HCT116 (cell line): Measurements from ENCODE around the gene UNC45A. TPM values are rescaled to one million over a fixed set of nuclear protein-coding genes. Genes with fewer than 3 reads are reported as not detected.
"Not testable (repeated sequence)": the region's sequence is repeated elsewhere in the genome, so short reads cannot be mapped to it uniquely, and the experiment has no call there.

ENCODE experiments used
- ATAC-seq: fragments of 200-7000 bp; cut with Tn5 transposase; 2 replicates; pipeline ENCODE4 v1.9.1; 2020; ENCODE audit warnings: mild to moderate bottlenecking, moderate library complexity
- BruUV-seq: library from RNA; stranded (reverse); fragments of 400-500 nt; replicated peaks from 2 replicates; lab custom pipeline; 2021; lab: Mats Ljungman, UMichigan
- CTCF ChIA-PET: fragments of 300-600 bp; sonication (Branson Sonifier 250); formaldehyde crosslinking; loops from one replicate; lab custom pipeline; 2021; ENCODE audit warnings: antibody characterized with exemption; lab: Charles Lee
- POLR2A ChIA-PET: fragments of 300-600, 350-600 bp; sonication (Branson Sonifier 250); formaldehyde crosslinking; loops from one replicate; lab custom pipeline; 2021; ENCODE audit warnings: antibody characterized with exemption; lab: Charles Lee
- RAD21 ChIA-PET, 2 experiments: fragments of 300-600 bp; sonication (Branson Sonifier 250); formaldehyde crosslinking; loops; one replicate each; lab custom pipeline; 2023; ENCODE audit warnings: low total read pairs in 2 of 2; ENCODE audit not compliant: uncharacterized antibody in 2 of 2, unreplicated experiment in 2 of 2, low non-redundant PET in 1 of 2; lab: Charles Lee
- DNase-seq: peaks from one replicate; pipeline ENCODE4 v3.0.0-alpha.2; 2010; ENCODE audit warnings: low read depth, low spot score
- H2AFZ ChIP-seq: fragments of 200-600 bp; shearing (Covaris generic), sonication (generic); 2 replicates; pipeline ENCODE4 v1.6.1; 2017; ENCODE audit warnings: low read depth, mixed run types, mixed read lengths, antibody characterized with exemption, low read length; ENCODE audit not compliant: poor library complexity, severe bottlenecking
- H3K27ac ChIP-seq: 2 replicates; pipeline ENCODE4 v1.5.1; 2012; ENCODE audit warnings: low read depth, low read length
- H3K27me3 ChIP-seq: fragments of 200-600 bp; sonication (generic); 2 replicates; pipeline ENCODE4 v1.6.1; 2016; ENCODE audit warnings: mixed run types, low read length, mixed read lengths; ENCODE audit not compliant: insufficient read depth
- H3K36me3 ChIP-seq, 2 experiments: fragments of 200-500 bp in 1 of 2; fragments of 200-600 bp in 1 of 2; sonication (Bioruptor generic) in 1 of 2; sonication (generic) in 1 of 2; 2 replicates each; pipeline versions ENCODE4 v1.5.1 to v1.6.1; 2014 to 2016; ENCODE audit warnings: low read length in 2 of 2, inconsistent platforms in 1 of 2, mixed read lengths in 1 of 2, mixed run types in 1 of 2; ENCODE audit not compliant: insufficient read depth in 2 of 2, control insufficient read depth in 1 of 2
- H3K4me1 ChIP-seq, 2 experiments: fragments of 200-600 bp in 1 of 2; sonication (generic) in 1 of 2; 2 replicates each; pipeline versions ENCODE4 v1.5.1 to v1.6.1; 2012 to 2017; ENCODE audit warnings: low read length in 2 of 2, inconsistent platforms in 1 of 2, mild to moderate bottlenecking in 1 of 2, mixed read lengths in 1 of 2, mixed run types in 1 of 2, moderate library complexity in 1 of 2; ENCODE audit not compliant: insufficient read depth in 2 of 2, control insufficient read depth in 1 of 2
- H3K4me2 ChIP-seq: fragments of 200-600 bp; sonication (generic); 2 replicates; pipeline ENCODE4 v1.6.1; 2017; ENCODE audit warnings: mixed run types, low read length, mixed read lengths
- H3K4me3 ChIP-seq, 2 experiments: fragments of 200-600 bp in 1 of 2; sonication (generic) in 1 of 2; replicated peaks in 1 of 2; 2 replicates each; pipeline ENCODE4 v1.5.1; 2011 to 2016; ENCODE audit warnings: low read length in 2 of 2, control low read depth in 1 of 2, low read depth in 1 of 2, mild to moderate bottlenecking in 1 of 2, mixed read lengths in 1 of 2, mixed run types in 1 of 2
- H3K79me2 ChIP-seq: fragments of 200-600 bp; sonication (generic); 2 replicates; pipeline ENCODE4 v1.6.1; 2017; ENCODE audit warnings: mild to moderate bottlenecking, mixed run types, low read length, moderate library complexity, mixed read lengths; ENCODE audit not compliant: insufficient read depth
- H3K9ac ChIP-seq: fragments of 200-600 bp; sonication (generic); 2 replicates; pipeline ENCODE4 v1.6.1; 2016; ENCODE audit warnings: low read length, mixed read lengths
- H3K9me2 ChIP-seq: fragments of 200-600 bp; sonication (generic), shearing (Covaris generic); 2 replicates; pipeline ENCODE4 v1.6.1; 2017; ENCODE audit warnings: mixed run types, mild to moderate bottlenecking, moderate library complexity; ENCODE audit not compliant: insufficient read depth
- H3K9me3 ChIP-seq, 2 experiments: fragments of 200-500 bp in 1 of 2; fragments of 200-600 bp in 1 of 2; sonication (Bioruptor generic) in 1 of 2; sonication (generic) in 1 of 2; 2 replicates each; pipeline ENCODE4 v1.6.1; 2014 to 2017; ENCODE audit warnings: low read length in 2 of 2, mixed read lengths in 2 of 2, inconsistent platforms in 1 of 2, low read depth in 1 of 2, mild to moderate bottlenecking in 1 of 2, mixed run types in 1 of 2, moderate library complexity in 1 of 2; ENCODE audit not compliant: control insufficient read depth in 1 of 2, insufficient read depth in 1 of 2
- H4K20me1 ChIP-seq: fragments of 200-600 bp; sonication (generic), shearing (Covaris generic); 2 replicates; pipeline ENCODE4 v1.6.1; 2017; ENCODE audit warnings: mixed run types, mild to moderate bottlenecking, moderate library complexity; ENCODE audit not compliant: insufficient read depth
- CBX3 ChIP-seq: IDR thresholded peaks from 2 replicates; pipeline ENCODE4 v1.6.1; 2012; ENCODE audit warnings: low read depth
- CEBPB ChIP-seq: IDR thresholded peaks from 2 replicates; pipeline ENCODE4 v1.6.1; 2012; ENCODE audit warnings: low read depth
- EGR1 ChIP-seq: IDR thresholded peaks from 2 replicates; pipeline ENCODE4 v1.6.1; 2012; ENCODE audit warnings: low read depth
- EZH2phosphoT487 ChIP-seq: fragments of 200-600 bp; IDR thresholded peaks from 2 replicates; pipeline ENCODE4 v1.6.1; 2018; ENCODE audit warnings: antibody characterized with exemption, borderline replicate concordance
- SIN3A ChIP-seq: IDR thresholded peaks from 2 replicates; pipeline ENCODE4 v1.6.1; 2012; ENCODE audit warnings: low read depth
- TCF7L2 ChIP-seq: IDR thresholded peaks from 2 replicates; pipeline ENCODE4 v1.7.0; 2011; ENCODE audit warnings: borderline replicate concordance, inconsistent platforms; ENCODE audit not compliant: insufficient read depth, insufficient read length; ENCODE audit errors: extremely low read depth
- ZNF274 ChIP-seq: fragments of 200-500 bp; sonication (Bioruptor generic); IDR thresholded peaks from 2 replicates; pipeline ENCODE4 v1.6.1; 2014; ENCODE audit warnings: mild to moderate bottlenecking, low read depth, low read length, inconsistent platforms
- intact Hi-C: fragments of 100-400 bp; cut with micrococcal nuclease; formaldehyde crosslinking; loops from 2 replicates; pipeline ENCODE4 v1.10.0; 2022
- total RNA-seq: library from RNA; stranded (reverse); gene quantifications from one replicate; pipeline ENCODE4 v1.2.1, GENCODE V29; 2021; ENCODE audit not compliant: unreplicated experiment
- TF ChIP-seq, protein P1 (sequence below): IDR thresholded peaks from 2 replicates; pipeline ENCODE4 v1.6.1; 2012
- TF ChIP-seq, protein P2 (sequence below), 3 experiments: fragments of 200-600 bp in 1 of 3; sonication (generic) in 1 of 3; IDR thresholded peaks in 2 of 3; conservative IDR thresholded peaks in 1 of 3; 2 replicates each; pipeline ENCODE4 v1.5.1; 2012 to 2017; ENCODE audit warnings: low read depth in 2 of 3, low read length in 2 of 3, antibody characterized with exemption in 1 of 3, borderline replicate concordance in 1 of 3, control low read depth in 1 of 3, mild to moderate bottlenecking in 1 of 3, mixed read lengths in 1 of 3, mixed run types in 1 of 3, moderate library complexity in 1 of 3; ENCODE audit not compliant: insufficient read depth in 1 of 3

UNC45A gene
- total RNA-seq, 1 experiment from 2014 or later: 95.4 TPM

DNA sequence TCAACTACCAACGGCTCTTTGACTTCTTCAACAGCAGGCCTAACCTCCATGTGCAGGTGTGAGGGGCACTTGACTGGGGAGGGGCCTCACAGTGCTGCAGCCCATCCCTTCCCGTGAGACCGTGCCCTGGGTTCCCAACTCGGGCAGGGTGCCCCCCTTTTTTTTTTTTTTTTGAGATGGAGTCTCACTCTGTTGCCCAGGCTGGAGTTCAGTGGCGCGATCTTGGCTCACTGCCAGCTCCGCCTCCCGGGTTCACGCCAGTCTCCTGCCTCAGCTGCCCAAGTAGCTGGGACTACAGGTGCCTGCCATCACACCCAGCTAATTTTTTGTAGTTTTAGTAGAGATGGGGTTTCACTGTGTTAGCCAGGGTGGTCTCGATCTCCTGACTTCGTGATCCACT, 25.6 kb upstream of the UNC45A start:
- POLR2A ChIA-PET, H3K9ac ChIP-seq, H3K9me2 ChIP-seq, RAD21 ChIA-PET, H3K27ac ChIP-seq, H4K20me1 ChIP-seq, BruUV-seq, H3K27me3 ChIP-seq, H3K4me3 ChIP-seq, H2AFZ ChIP-seq, H3K4me2 ChIP-seq, H3K79me2 ChIP-seq, intact Hi-C loops, ATAC-seq, H3K9me3 ChIP-seq, H3K4me1 ChIP-seq, DNase-seq: not testable (repeated sequence)
- CTCF ChIA-PET: interaction anchor here (1.3 kb wide), 1 partner anchor 17 kb away, joined by 3 read pairs; no protein-coding TSS in a partner anchor
- H3K36me3 ChIP-seq: peaks cover 10 to 14% of the 10 kb centered on the region in 2 experiments; a peak in 3 of 4 replicates

DNA sequence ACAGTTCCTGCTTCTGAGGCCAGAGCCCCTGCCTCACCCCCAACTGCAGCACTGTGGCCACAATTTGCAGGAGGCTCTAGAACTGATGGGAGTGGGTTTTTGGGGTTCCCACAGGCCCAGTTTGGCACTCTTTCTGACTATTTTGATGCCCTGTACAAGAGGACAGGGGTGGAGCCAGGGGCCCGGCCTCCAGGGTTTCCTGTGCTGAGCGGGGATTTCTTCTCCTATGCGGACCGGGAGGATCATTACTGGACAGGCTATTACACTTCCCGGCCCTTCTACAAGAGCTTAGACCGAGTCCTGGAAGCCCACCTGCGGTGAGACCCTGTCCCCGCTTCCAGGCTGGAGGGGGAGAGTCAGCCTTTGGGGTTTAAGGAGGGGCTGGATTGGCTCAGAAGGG, 25.1 kb upstream of the UNC45A start:
- no TSS peak for BruUV-seq
- no peaks in the 10 kb centered on the region for H3K4me1 ChIP-seq
- RAD21 ChIA-PET: no interaction called here
- H3K27me3 ChIP-seq: no peaks in the 10 kb centered on the region
- H3K9me3 ChIP-seq: no peaks in the 10 kb centered on the region
- H4K20me1 ChIP-seq: no peaks in the 10 kb centered on the region
- H3K9ac ChIP-seq: no peak overlapping the region
- DNase-seq (no peak), ATAC-seq (no peak)
- no peak overlapping the region for H2AFZ ChIP-seq
- H3K27ac ChIP-seq: no peak overlapping the region
- no peaks in the 10 kb centered on the region for H3K9me2 ChIP-seq
- CTCF ChIA-PET: interaction anchor here (1.1 kb wide), 1 partner anchor 24 kb away, joined by 3 read pairs; no protein-coding TSS in a partner anchor
- H3K36me3 ChIP-seq: peaks cover 8 to 14% of the 10 kb centered on the region in 2 experiments; a peak in 3 of 4 replicates
- H3K4me2 ChIP-seq: no peak overlapping the region
- H3K79me2 ChIP-seq: no peaks in the 10 kb centered on the region
- no peak for TF ChIP-seq ZNF274
- TF ChIP-seq CBX3: no peak
- TF ChIP-seq, protein P1, sequence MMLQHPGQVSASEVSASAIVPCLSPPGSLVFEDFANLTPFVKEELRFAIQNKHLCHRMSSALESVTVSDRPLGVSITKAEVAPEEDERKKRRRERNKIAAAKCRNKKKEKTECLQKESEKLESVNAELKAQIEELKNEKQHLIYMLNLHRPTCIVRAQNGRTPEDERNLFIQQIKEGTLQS: no peak
- TF ChIP-seq EGR1: no peak
- TF ChIP-seq TCF7L2: no peak
- TF ChIP-seq EZH2phosphoT487: no peak
- no peak for TF ChIP-seq CEBPB
- TF ChIP-seq, protein P2, sequence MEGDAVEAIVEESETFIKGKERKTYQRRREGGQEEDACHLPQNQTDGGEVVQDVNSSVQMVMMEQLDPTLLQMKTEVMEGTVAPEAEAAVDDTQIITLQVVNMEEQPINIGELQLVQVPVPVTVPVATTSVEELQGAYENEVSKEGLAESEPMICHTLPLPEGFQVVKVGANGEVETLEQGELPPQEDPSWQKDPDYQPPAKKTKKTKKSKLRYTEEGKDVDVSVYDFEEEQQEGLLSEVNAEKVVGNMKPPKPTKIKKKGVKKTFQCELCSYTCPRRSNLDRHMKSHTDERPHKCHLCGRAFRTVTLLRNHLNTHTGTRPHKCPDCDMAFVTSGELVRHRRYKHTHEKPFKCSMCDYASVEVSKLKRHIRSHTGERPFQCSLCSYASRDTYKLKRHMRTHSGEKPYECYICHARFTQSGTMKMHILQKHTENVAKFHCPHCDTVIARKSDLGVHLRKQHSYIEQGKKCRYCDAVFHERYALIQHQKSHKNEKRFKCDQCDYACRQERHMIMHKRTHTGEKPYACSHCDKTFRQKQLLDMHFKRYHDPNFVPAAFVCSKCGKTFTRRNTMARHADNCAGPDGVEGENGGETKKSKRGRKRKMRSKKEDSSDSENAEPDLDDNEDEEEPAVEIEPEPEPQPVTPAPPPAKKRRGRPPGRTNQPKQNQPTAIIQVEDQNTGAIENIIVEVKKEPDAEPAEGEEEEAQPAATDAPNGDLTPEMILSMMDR (IDR thresholded peaks at IDR 0.05 in 2 of 3, conservative IDR thresholded peaks at IDR 0.05 in 1 of 3; ENCODE audit: borderline replicate concordance in 1 of 3, insufficient read depth in 1 of 3, low read depth in 2 of 3, low read length in 2 of 3): no peak
- TF ChIP-seq SIN3A: no peak
- intact Hi-C loops: no loop called here
- POLR2A ChIA-PET: no interaction called here
- H3K4me3 ChIP-seq: no peak overlapping the region
